ENCODE data around the gene SMIM38.

Gene SMIM38

GRCh38 chr11:69198891-69199582 lies 43.3 kb downstream of the SMIM38 start:
- DNase-seq (ENCODE audit: low spot score) = peak; percentile 43
- no peak for TF ChIP-seq CTCF (IDR thresholded peaks at IDR 0.05; ENCODE audit: extremely low read depth, missing control alignments)

GRCh38 chr11:69199583-69200315 lies 44.0 kb downstream of the SMIM38 start:
- TF ChIP-seq CTCF (IDR thresholded peaks at IDR 0.05; ENCODE audit: extremely low read depth, missing control alignments) = no peak
- no peak for DNase-seq (ENCODE audit: low spot score)

GRCh38 chr11:69200331-69201065 lies 44.8 kb downstream of the SMIM38 start:
- no peak for DNase-seq (ENCODE audit: low spot score)
- TF ChIP-seq CTCF (IDR thresholded peaks at IDR 0.05; ENCODE audit: extremely low read depth, missing control alignments) = no peak

- DNase-seq (ENCODE audit: low spot score) = no peak
- TF ChIP-seq CTCF (IDR thresholded peaks at IDR 0.05; ENCODE audit: extremely low read depth, missing control alignments) = no peak
Observed at GRCh38 chr11:69201066-69201365, 45.3 kb downstream of the SMIM38 start.

GRCh38 chr11:69201764-69202370 lies 46.1 kb downstream of the SMIM38 start:
- TF ChIP-seq CTCF (IDR thresholded peaks at IDR 0.05; ENCODE audit: extremely low read depth, missing control alignments) = no peak

GRCh38 chr11:69202511-69203221 lies 46.9 kb downstream of the SMIM38 start:
- no peak for TF ChIP-seq CTCF (IDR thresholded peaks at IDR 0.05; ENCODE audit: extremely low read depth, missing control alignments)
- DNase-seq (ENCODE audit: low spot score) = no peak

More at GRCh38 chr11:69201764-69202370, 46.1 kb downstream of the SMIM38 start:
- DNase-seq (ENCODE audit: low spot score) = no peak
